NB4 (cell line): ENCODE measurements around the gene KLF2.

Experiments
- CTCF ChIP-seq: IDR thresholded peaks from one replicate; pipeline ENCODE4 v1.5.1; 2012; ENCODE audit warnings: low read depth, low read length
- MYC ChIP-seq: IDR thresholded peaks from 2 replicates; pipeline ENCODE4 v1.6.1; 2011; ENCODE audit warnings: low read depth, low read length
- POLR2A ChIP-seq: IDR thresholded peaks from 2 replicates; pipeline ENCODE4 v1.6.1; 2011; ENCODE audit warnings: mild to moderate bottlenecking; ENCODE audit not compliant: insufficient read length; ENCODE audit errors: extremely low read depth

GRCh38 chr19:16372065-16372915 lies 47.7 kb downstream of the KLF2 start:
- TF ChIP-seq CTCF (no peak), POLR2A (no peak), MYC (no peak)
